B cell (primary cell): ENCODE measurements around the gene PUS10. TPM values are rescaled to one million over a fixed set of nuclear protein-coding genes. Genes with fewer than 3 reads are reported as not detected.

Experiments
- ATAC-seq: fragments of 200-7000 bp; cut with Tn5 transposase; one replicate; pipeline ENCODE4 v1.10.0; 2021; ENCODE audit warnings: low read depth, mild to moderate bottlenecking, moderate number of reproducible peaks, moderate library complexity
- CTCF ChIA-PET: fragments of 350-600 bp; sonication (Branson Sonifier 250); formaldehyde crosslinking; loops from one replicate; lab custom pipeline; 2021; ENCODE audit warnings: antibody characterized with exemption, inconsistent platforms; lab: Charles Lee
- POLR2A ChIA-PET: fragments of 350-600 bp; sonication (Branson Sonifier 250); formaldehyde crosslinking; loops from one replicate; lab custom pipeline; 2021; ENCODE audit warnings: antibody characterized with exemption; lab: Charles Lee
- DNase-seq: peaks from one replicate; pipeline ENCODE4 v3.0.0; 2013
- H2AFZ ChIP-seq: 2 replicates; pipeline ENCODE4 v1.6.1; 2012; ENCODE audit warnings: mild to moderate bottlenecking, low read depth, low read length; ENCODE audit not compliant: insufficient read depth, poor library complexity, severe bottlenecking
- H3K27ac ChIP-seq, 2 donors: 1 replicate in 1 of 2; 2 replicates in 1 of 2; pipeline ENCODE4 v1.5.1; 2012 to 2013; ENCODE audit warnings: low read length in 2 of 2, mild to moderate bottlenecking in 2 of 2, moderate library complexity in 1 of 2
- H3K27me3 ChIP-seq, 4 experiments: fragments of 200-600 bp in 1 of 4; sonication (generic) in 1 of 4; replicated peaks in 1 of 4; 1 replicate in 2 of 4; 2 replicates in 2 of 4; pipeline versions ENCODE4 v1.6.1 to v1.7.0; 2013 to 2016; ENCODE audit warnings: low read length in 3 of 4, mild to moderate bottlenecking in 2 of 4, mixed read lengths in 1 of 4, moderate library complexity in 1 of 4; ENCODE audit not compliant: insufficient read depth in 4 of 4, control insufficient read depth in 3 of 4; ENCODE audit errors: control extremely low read depth in 1 of 4
- H3K36me3 ChIP-seq, 2 experiments: replicated peaks in 1 of 2; 1 replicate in 1 of 2; 2 replicates in 1 of 2; pipeline versions ENCODE4 v1.6.1 to v1.7.1; 2013; ENCODE audit warnings: low read length in 1 of 2; ENCODE audit not compliant: insufficient read depth in 2 of 2, control insufficient read depth in 1 of 2; ENCODE audit errors: control extremely low read depth in 1 of 2, extremely low read depth in 1 of 2
- H3K4me1 ChIP-seq, 2 donors: fragments of 200-600 bp in 1 of 2; sonication (generic) in 1 of 2; 1 replicate in 1 of 2; 2 replicates in 1 of 2; pipeline versions ENCODE4 v1.5.1 to v1.6.1; 2013 to 2017; ENCODE audit warnings: low read length in 2 of 2; ENCODE audit not compliant: control insufficient read depth in 2 of 2, insufficient read depth in 2 of 2
- H3K4me2 ChIP-seq: replicated peaks from 2 replicates; pipeline ENCODE3; 2012; ENCODE audit warnings: mild to moderate bottlenecking, low read depth, low read length; ENCODE audit not compliant: poor library complexity, severe bottlenecking
- H3K4me3 ChIP-seq, 5 experiments: fragments of 200-600 bp in 1 of 5; sonication (generic) in 1 of 5; 1 replicate in 3 of 5; 2 replicates in 2 of 5; pipeline versions ENCODE4 v1.5.1 to v1.7.0; 2011 to 2016; ENCODE audit warnings: low read length in 4 of 5, mild to moderate bottlenecking in 4 of 5, low read depth in 2 of 5, control low read depth in 1 of 5, moderate library complexity in 1 of 5; ENCODE audit not compliant: insufficient read depth in 1 of 5; ENCODE audit errors: control extremely low read depth in 1 of 5, extremely low read depth in 1 of 5
- H3K79me2 ChIP-seq: fragments of 200-600 bp; sonication (generic); one replicate; pipeline ENCODE4 v1.6.0; 2016; ENCODE audit warnings: low read length; ENCODE audit not compliant: control insufficient read depth, insufficient read depth
- H3K9ac ChIP-seq: fragments of 200-600 bp; sonication (generic); 2 replicates; pipeline ENCODE4 v1.6.1; 2017; ENCODE audit warnings: mild to moderate bottlenecking, low read length, moderate library complexity
- H3K9me3 ChIP-seq, 3 donors: one replicate each; pipeline versions ENCODE4 v1.6.1 to v1.7.1; 2013; ENCODE audit warnings: low read length in 2 of 3; ENCODE audit not compliant: control insufficient read depth in 2 of 3, insufficient read depth in 1 of 3; ENCODE audit errors: control extremely low read depth in 1 of 3
- H4K20me1 ChIP-seq: 2 replicates; pipeline ENCODE4 v1.6.0; 2012; ENCODE audit warnings: mild to moderate bottlenecking, low read length; ENCODE audit not compliant: insufficient read depth, control insufficient read depth, poor library complexity, severe bottlenecking
- H3K27ac Mint-ChIP-seq: one replicate; pipeline ENCODE4 v1.8.0; 2021; ENCODE audit warnings: mixed read lengths
- H3K27me3 Mint-ChIP-seq: one replicate; pipeline ENCODE4 v1.8.0; 2021; ENCODE audit warnings: mixed read lengths
- H3K4me1 Mint-ChIP-seq: one replicate; pipeline ENCODE4 v1.8.0; 2021; ENCODE audit warnings: mixed read lengths
- H3K4me3 Mint-ChIP-seq: one replicate; pipeline ENCODE4 v1.8.0; 2021; ENCODE audit warnings: mixed read lengths
- H3K9me3 Mint-ChIP-seq: one replicate; pipeline ENCODE4 v1.8.0; 2022; ENCODE audit warnings: mixed read lengths; ENCODE audit not compliant: insufficient read depth
- EZH2 ChIP-seq: IDR thresholded peaks from 2 replicates; pipeline ENCODE4 v1.6.1; 2012; ENCODE audit warnings: borderline replicate concordance, low read depth, mild to moderate bottlenecking, moderate library complexity, low read length; ENCODE audit not compliant: insufficient read depth, poor library complexity, severe bottlenecking
- WGBS: methylation state at CpG from one replicate; pipeline ENCODE4 v1.1.5; 2013; ENCODE audit warnings: missing lambda C conversion rate; ENCODE audit not compliant: insufficient coverage; 5-methylcytosine and 5-hydroxymethylcytosine counted together
- intact Hi-C: fragments of 100-400 bp; cut with micrococcal nuclease; formaldehyde crosslinking; loops from one replicate; pipeline ENCODE4 v1.10.0; 2022
- polyA plus RNA-seq: library from polyadenylated mRNA; depleted of rRNA; stranded (reverse); fragments of >200 nt; gene quantifications from 2 replicates; pipeline ENCODE4 v1.2.3, GENCODE V29; 2012
- total RNA-seq, 2 donors: library from RNA; stranded (reverse); fragments of 120-200 nt in 1 of 2; gene quantifications; 1 replicate in 1 of 2; 2 replicates in 1 of 2; pipeline versions ENCODE4 v1.2.3 to v1.2.4, GENCODE V29; 2013 to 2022
- TF ChIP-seq, protein P1 (sequence below): fragments of 200-600 bp; IDR thresholded peaks from one replicate; pipeline ENCODE4 v1.8.0; 2022; ENCODE audit warnings: antibody characterized with exemption, mild to moderate bottlenecking

The PUS10 gene
- total and polyA plus RNA-seq, 2 donors (not counting 1 experiment from before 2014, with no cell fraction given), result 3.2 to 7.1 TPM

DNA sequence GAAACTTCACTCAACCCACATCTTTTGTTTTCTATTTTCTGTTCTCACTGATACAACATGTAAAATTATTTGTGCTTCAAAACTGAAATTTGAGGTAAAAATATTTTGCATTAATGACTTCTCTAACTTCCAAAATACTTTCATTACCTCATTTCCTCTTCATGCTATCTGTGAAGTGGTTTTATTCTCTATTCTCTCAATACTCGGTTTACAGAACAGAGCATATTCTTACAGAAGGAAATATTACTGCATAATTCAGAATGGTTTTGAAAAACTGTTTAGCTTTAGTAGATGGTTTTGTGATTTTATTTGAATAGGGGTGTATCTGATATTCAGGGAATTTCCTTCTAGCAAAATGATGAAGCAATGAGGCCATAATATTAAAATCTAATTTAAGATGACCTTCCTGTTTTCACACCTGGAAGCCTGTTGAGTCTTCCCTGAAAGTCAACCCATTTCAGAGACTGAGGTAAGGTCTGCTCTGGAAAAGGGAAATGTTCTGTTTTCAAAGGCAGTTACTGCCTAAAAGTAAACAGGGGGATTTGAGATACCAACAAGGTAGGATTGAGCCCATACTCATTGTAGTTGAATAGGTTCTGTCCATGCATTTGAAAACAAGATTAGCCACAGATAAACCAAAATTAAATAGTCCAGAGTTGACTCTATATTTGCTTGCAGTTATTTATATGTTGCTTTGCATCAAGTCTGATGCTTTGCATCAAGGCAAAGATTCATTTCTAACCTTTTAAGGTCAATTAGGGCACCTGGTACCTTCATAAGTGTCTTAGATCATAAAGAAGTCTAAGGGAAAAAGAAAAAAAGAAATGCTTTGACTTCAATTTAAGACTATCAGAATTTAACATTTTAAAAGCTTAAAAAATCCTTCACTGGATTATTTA is 51.3 kb downstream of the PUS10 start:
- peak; percentile 65 for DNase-seq
- no CpG with 5 or more reads among the region's 1 CpG for WGBS
- Mint-ChIP-seq H3K27me3 (no peaks in the 10 kb centered on the region), H3K9me3 (no peaks in the 10 kb centered on the region), H3K27ac (peak overlapping the region; percentile 92), H3K4me1 (peaks cover 73% of the 10 kb centered on the region), H3K4me3 (peak overlapping the region; percentile 85)
- peak overlapping the region; percentile 19 for H2AFZ ChIP-seq
- H4K20me1 ChIP-seq, result no peaks in the 10 kb centered on the region
- no peaks in the 10 kb centered on the region for H3K79me2 ChIP-seq
- intact Hi-C loops, result loop anchor here (5.0 kb wide), 1 partner anchor 34 kb away; no protein-coding TSS in a partner anchor
- TF ChIP-seq, protein P1, sequence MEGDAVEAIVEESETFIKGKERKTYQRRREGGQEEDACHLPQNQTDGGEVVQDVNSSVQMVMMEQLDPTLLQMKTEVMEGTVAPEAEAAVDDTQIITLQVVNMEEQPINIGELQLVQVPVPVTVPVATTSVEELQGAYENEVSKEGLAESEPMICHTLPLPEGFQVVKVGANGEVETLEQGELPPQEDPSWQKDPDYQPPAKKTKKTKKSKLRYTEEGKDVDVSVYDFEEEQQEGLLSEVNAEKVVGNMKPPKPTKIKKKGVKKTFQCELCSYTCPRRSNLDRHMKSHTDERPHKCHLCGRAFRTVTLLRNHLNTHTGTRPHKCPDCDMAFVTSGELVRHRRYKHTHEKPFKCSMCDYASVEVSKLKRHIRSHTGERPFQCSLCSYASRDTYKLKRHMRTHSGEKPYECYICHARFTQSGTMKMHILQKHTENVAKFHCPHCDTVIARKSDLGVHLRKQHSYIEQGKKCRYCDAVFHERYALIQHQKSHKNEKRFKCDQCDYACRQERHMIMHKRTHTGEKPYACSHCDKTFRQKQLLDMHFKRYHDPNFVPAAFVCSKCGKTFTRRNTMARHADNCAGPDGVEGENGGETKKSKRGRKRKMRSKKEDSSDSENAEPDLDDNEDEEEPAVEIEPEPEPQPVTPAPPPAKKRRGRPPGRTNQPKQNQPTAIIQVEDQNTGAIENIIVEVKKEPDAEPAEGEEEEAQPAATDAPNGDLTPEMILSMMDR, result no peak
- TF ChIP-seq EZH2, result no peak
- H3K27ac ChIP-seq, result peak overlapping the region; percentile 82 to 85
- H3K36me3 ChIP-seq, result no peaks in the 10 kb centered on the region
- peak overlapping the region; percentile 67 for H3K9ac ChIP-seq
- H3K4me2 ChIP-seq, result peak overlapping the region; percentile 62
- H3K4me1 ChIP-seq, result peaks cover 59 to 66% of the 10 kb centered on the region in 2 donors
- no peaks in the 10 kb centered on the region for H3K9me3 ChIP-seq
- ChIA-PET POLR2A (interaction anchor here (0.7 kb wide), 1 partner anchor 28 kb away, joined by 3 read pairs; no protein-coding TSS in a partner anchor), CTCF (interaction anchor here (1.0 to 6.4 kb wide), 6 partner anchors 26 to 261 kb away, joined by 3 to 52 read pairs (median 3); no protein-coding TSS in a partner anchor)
- peak; percentile 54 for ATAC-seq
- H3K27me3 ChIP-seq, result no peaks in the 10 kb centered on the region
- H3K4me3 ChIP-seq, result peak overlapping the region in 4 of 5 experiments; percentile 13 to 52 (median 40)

DNA sequence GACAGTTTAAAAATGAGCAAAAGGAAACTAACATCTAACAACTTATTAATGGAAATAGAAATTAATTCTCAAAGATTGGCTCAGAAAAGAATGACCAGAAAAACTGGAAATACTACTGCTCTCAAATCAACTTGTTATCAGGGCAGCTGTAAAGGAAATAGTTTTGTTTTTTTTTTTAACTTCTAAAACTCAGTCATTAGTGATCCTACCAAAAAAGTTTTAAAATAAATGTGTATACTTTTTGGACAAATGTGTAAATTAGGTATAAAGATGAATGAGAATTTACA is 52.6 kb downstream of the PUS10 start:
- Histone ChIP-seq H3K4me3 (peak overlapping the region in 1 of 5 experiments; percentile 8), H4K20me1 (no peaks in the 10 kb centered on the region), H3K9me3 (no peaks in the 10 kb centered on the region), H3K79me2 (no peaks in the 10 kb centered on the region), H3K4me1 (peaks cover 47 to 58% of the 10 kb centered on the region in 2 donors), H2AFZ (peak overlapping the region; percentile 66), H3K27me3 (no peaks in the 10 kb centered on the region), H3K9ac (peak overlapping the region; percentile 22), H3K4me2 (peak overlapping the region; percentile 62), H3K36me3 (no peaks in the 10 kb centered on the region), H3K27ac (peak overlapping the region; percentile 69 to 82)
- H3K4me1 Mint-ChIP-seq, result peaks cover 66% of the 10 kb centered on the region
- H3K4me3 Mint-ChIP-seq, result peak overlapping the region; percentile 41
- TF ChIP-seq, protein P1, result no peak
- no peak for TF ChIP-seq EZH2
- no peaks in the 10 kb centered on the region for H3K27me3 Mint-ChIP-seq
- H3K27ac Mint-ChIP-seq, result peak overlapping the region; percentile 68
- ChIA-PET POLR2A (interaction anchor here (0.6 to 0.9 kb wide), 2 partner anchors 8 to 209 kb away, joined by 3 to 5 read pairs; partner anchors contain the start of gene PAPOLG), CTCF (interaction anchor here (1.1 to 6.4 kb wide), 5 partner anchors 12 to 168 kb away, joined by 3 to 52 read pairs (median 4); no protein-coding TSS in a partner anchor)
- intact Hi-C loops, result loop anchor here (5.0 kb wide), 1 partner anchor 33 kb away; no protein-coding TSS in a partner anchor
- H3K9me3 Mint-ChIP-seq, result no peaks in the 10 kb centered on the region
- DNase-seq (no peak), ATAC-seq (no peak)
